ENCODE data around the gene SNX4. TPM values are rescaled to one million over a fixed set of nuclear protein-coding genes. Genes with fewer than 3 reads are reported as not detected.

Gene SNX4
- total and polyA plus RNA-seq, 2 of the 8 experiments (the other 6 are each of a cell fraction or from before 2014, with no cell fraction given) = 7.2 to 23.1 TPM

GRCh38 chr3:125479091-125479490 is 40.9 kb downstream of the SNX4 start (continued):
- TF ChIP-seq ASH2L (IDR thresholded peaks at IDR 0.05; ENCODE audit: low read length) (no peak), MAFK (IDR thresholded peaks at IDR 0.05; ENCODE audit: low read depth, low read length) (no peak), SIRT6 (IDR thresholded peaks at IDR 0.05; ENCODE audit: low read length) (no peak), SP1 (IDR thresholded peaks at IDR 0.05; ENCODE audit: low read depth, low read length) (no peak), SIX5 (IDR thresholded peaks at IDR 0.05; ENCODE audit: low read depth, low read length) (no peak), BCL11A (IDR thresholded peaks at IDR 0.05; ENCODE audit: low read depth in 2 of 2, low read length in 2 of 2) (no peak), CREB1 (IDR thresholded peaks at IDR 0.05) (no peak), KDM4A (IDR thresholded peaks at IDR 0.05; ENCODE audit: low read depth, low read length, severe bottlenecking) (no peak)
